Activated T-helper 9 cell treated with anti-CD3 and anti-CD28 coated beads, Interleukin-2, amount 50 U/mL, for 16 hours (primary cell): ENCODE data around the gene CXCL16.
A peak's percentile ranks its signal among the peaks of the same experiment; 100 is the strongest.
"Not testable (repeated sequence)": the region's sequence is repeated elsewhere in the genome, so short reads cannot be mapped to it uniquely, and the experiment has no call there.

Experiments
- DNase-seq: peaks from one replicate; pipeline ENCODE4 v3.0.0-alpha.2; 2020; ENCODE audit warnings: low read depth

Gene CXCL16

GRCh38 chr17:4721203-4722135 lies 18.3 kb downstream of the CXCL16 start:
- DNase-seq: no peak

- no peak for DNase-seq
These were observed 18.9 kb downstream of the CXCL16 start for GRCh38 chr17:4720787-4721186.

- no peak for DNase-seq
These were observed 20.0 kb downstream of the CXCL16 start for GRCh38 chr17:4719684-4720221.

- no peak for DNase-seq
These were observed 20.6 kb downstream of the CXCL16 start for GRCh38 chr17:4719146-4719545.

- DNase-seq: no peak
These were observed 21.5 kb downstream of the CXCL16 start for GRCh38 chr17:4718276-4718675.

GRCh38 chr17:4717791-4718190 lies 21.9 kb downstream of the CXCL16 start:
- no peak for DNase-seq

- DNase-seq: no peak
These were observed 23.6 kb downstream of the CXCL16 start for GRCh38 chr17:4716081-4716480.

GRCh38 chr17:4715063-4715744 lies 24.5 kb downstream of the CXCL16 start:
- peak; percentile 34 for DNase-seq

GRCh38 chr17:4714340-4715062 lies 25.2 kb downstream of the CXCL16 start:
- not testable (repeated sequence) for DNase-seq

- no peak for DNase-seq
These were observed 27.2 kb downstream of the CXCL16 start for GRCh38 chr17:4712526-4712925.

- no peak for DNase-seq
These were observed 28.0 kb downstream of the CXCL16 start for GRCh38 chr17:4711661-4712181.

- peak; percentile 28 for DNase-seq
These were observed 28.8 kb downstream of the CXCL16 start for GRCh38 chr17:4710693-4711634.

GRCh38 chr17:4709794-4710692 lies 29.7 kb downstream of the CXCL16 start, which contains the start of gene ARRB2:
Gene ARRB2, plus strand, starts transcription at chr17:4710632. Its CDS starts 90 bp downstream, at chr17:4710722.
- DNase-seq: peak; percentile 98

GRCh38 chr17:4708436-4708835 lies 31.3 kb downstream of the CXCL16 start:
- DNase-seq: no peak

- no peak for DNase-seq
These were observed 33.6 kb downstream of the CXCL16 start for GRCh38 chr17:4706121-4706520.

- DNase-seq: no peak
These were observed 34.7 kb downstream of the CXCL16 start for GRCh38 chr17:4704991-4705390.

GRCh38 chr17:4704574-4704907 lies 35.2 kb downstream of the CXCL16 start:
- not testable (repeated sequence) for DNase-seq

- no peak for DNase-seq
These were observed 36.4 kb downstream of the CXCL16 start for GRCh38 chr17:4703330-4703691.

GRCh38 chr17:4701116-4701515 lies 38.6 kb downstream of the CXCL16 start:
- no peak for DNase-seq
